GM12878 (cell line): ENCODE data around the gene STK40. TPM values are rescaled to one million over a fixed set of nuclear protein-coding genes. Genes with fewer than 3 reads are reported as not detected.
A peak's percentile ranks its signal among the peaks of the same experiment; 100 is the strongest.

Experiments
- ATAC-seq: fragments of 200-7000 bp; cut with Tn5 transposase; 3 replicates; pipeline ENCODE4 v1.9.1; 2020; ENCODE audit warnings: mild to moderate bottlenecking, moderate library complexity
- BruUV-seq: library from RNA; stranded (reverse); fragments of 400-500 nt; replicated peaks from 2 replicates; lab custom pipeline; 2021; lab: Mats Ljungman, UMichigan
- CTCF ChIA-PET: fragments of 300-600 bp; sonication (Branson Sonifier 250); formaldehyde crosslinking; extraction: SDS; loops from one replicate; lab custom pipeline; 2021; ENCODE audit warnings: inconsistent platforms; lab: Yijun Ruan, JAX
- POLR2A ChIA-PET: fragments of 350-600 bp; formaldehyde crosslinking; extraction: SDS; loops from one replicate; lab custom pipeline; 2021; ENCODE audit warnings: inconsistent platforms; lab: Charles Lee
- RAD21 ChIA-PET: fragments of 300-600 bp; sonication (Branson Sonifier 250); formaldehyde crosslinking; loops from one replicate; lab custom pipeline; 2023; ENCODE audit warnings: antibody characterized with exemption; ENCODE audit not compliant: unreplicated experiment; lab: Charles Lee
- SMC1A ChIA-PET: fragments of 300-600 bp; sonication (Branson Sonifier 250); formaldehyde crosslinking; loops from one replicate; lab custom pipeline; 2023; ENCODE audit not compliant: unreplicated experiment, uncharacterized antibody; lab: Charles Lee
- DNase-seq: peaks from one replicate; pipeline ENCODE4 v3.0.0-alpha.2; 2011; ENCODE audit warnings: low read depth, low spot score
- FAIRE-seq: peaks from 3 replicates; lab custom pipeline; 2011; peaks lifted over from hg19 to GRCh38; lab: Jason Lieb, UNC
- H2AFZ ChIP-seq: 2 replicates; pipeline ENCODE4 v1.6.0; 2011; ENCODE audit warnings: low read depth, low read length, control low read depth; ENCODE audit not compliant: control insufficient read depth
- H3K27ac ChIP-seq: 2 replicates; pipeline ENCODE4 v1.5.1; 2011; ENCODE audit warnings: control low read depth; ENCODE audit not compliant: control insufficient read depth, insufficient read depth
- H3K27me3 ChIP-seq, 2 experiments: replicated peaks in 1 of 2; 2 replicates each; pipeline versions ENCODE4 v1.6.0 to v1.6.1; 2011; ENCODE audit warnings: low read length in 1 of 2; ENCODE audit not compliant: control insufficient read depth in 2 of 2, insufficient read depth in 2 of 2
- H3K36me3 ChIP-seq, 2 experiments: 2 replicates each; pipeline ENCODE4 v1.5.1; 2011; ENCODE audit warnings: low read length in 1 of 2; ENCODE audit not compliant: control insufficient read depth in 2 of 2, insufficient read depth in 2 of 2
- H3K4me1 ChIP-seq: 2 replicates; pipeline ENCODE4 v1.6.1; 2011; ENCODE audit warnings: mild to moderate bottlenecking, low read length, moderate library complexity, mixed read lengths; ENCODE audit not compliant: control insufficient read depth, insufficient read depth
- H3K4me2 ChIP-seq: 2 replicates; pipeline ENCODE4 v1.6.0; 2011; ENCODE audit warnings: control low read depth; ENCODE audit not compliant: control insufficient read depth, insufficient read depth
- H3K4me3 ChIP-seq: fragments of 200-600 bp; sonication (generic); 2 replicates; pipeline ENCODE4 v1.5.1; 2016
- H3K79me2 ChIP-seq: 2 replicates; pipeline ENCODE4 v1.6.0; 2011; ENCODE audit warnings: low read length; ENCODE audit not compliant: control insufficient read depth, insufficient read depth
- H3K9ac ChIP-seq: 2 replicates; pipeline ENCODE4 v1.8.0; 2011; ENCODE audit warnings: low read length, control low read depth, mixed read lengths; ENCODE audit not compliant: control insufficient read depth, insufficient read depth
- H3K9me3 ChIP-seq: replicated peaks from 3 replicates; pipeline ENCODE4 v1.5.1; 2011; ENCODE audit warnings: mild to moderate bottlenecking, low read length; ENCODE audit not compliant: control insufficient read depth, insufficient read depth
- H4K20me1 ChIP-seq: 2 replicates; pipeline ENCODE4 v1.6.0; 2011; ENCODE audit not compliant: control insufficient read depth, insufficient read depth
- BCLAF1 ChIP-seq: fragments of 450-650 bp; IDR thresholded peaks from 2 replicates; pipeline ENCODE4 v1.6.1; 2017; ENCODE audit warnings: antibody characterized with exemption, mild to moderate bottlenecking, moderate library complexity
- CBX5 ChIP-seq: sonication (generic); IDR thresholded peaks from 2 replicates; pipeline ENCODE4 v1.6.1; 2016; ENCODE audit warnings: low read depth, moderate library complexity, mild to moderate bottlenecking, inconsistent platforms
- DPF2 ChIP-seq: fragments of 450-650 bp; IDR thresholded peaks from 2 replicates; pipeline ENCODE4 v1.6.1; 2017; ENCODE audit warnings: mild to moderate bottlenecking
- EP300 ChIP-seq, 2 experiments: fragments of 150-350 bp in 1 of 2; IDR thresholded peaks; 2 replicates each; pipeline ENCODE4 v1.6.1; 2011 to 2012; ENCODE audit warnings: low read depth in 2 of 2, low read length in 2 of 2, borderline replicate concordance in 1 of 2, improper control_type of control experiment in 1 of 2, inconsistent platforms in 1 of 2; ENCODE audit not compliant: control insufficient read depth in 1 of 2
- ETV6 ChIP-seq, 2 experiments: fragments of 450-650 bp in 1 of 2; IDR thresholded peaks in 1 of 2; conservative IDR thresholded peaks in 1 of 2; 2 replicates each; pipeline ENCODE4 v1.6.1; 2014; ENCODE audit warnings: antibody characterized with exemption in 1 of 2, borderline replicate concordance in 1 of 2, low read depth in 1 of 2, mild to moderate bottlenecking in 1 of 2, moderate library complexity in 1 of 2
- JUNB ChIP-seq: IDR thresholded peaks from 2 replicates; pipeline ENCODE4 v1.6.1; 2016; ENCODE audit warnings: antibody characterized with exemption, mild to moderate bottlenecking
- JUND ChIP-seq: IDR thresholded peaks from 2 replicates; pipeline ENCODE4 v1.6.1; 2012; ENCODE audit warnings: low read depth, mild to moderate bottlenecking, low read length, improper control_type of control experiment, moderate library complexity
- NFYA ChIP-seq: IDR thresholded peaks from 2 replicates; pipeline ENCODE4 v1.6.1; 2011; ENCODE audit warnings: low read depth, mild to moderate bottlenecking, low read length, improper control_type of control experiment, borderline replicate concordance
- NKRF ChIP-seq: fragments of 450-650 bp; conservative IDR thresholded peaks from 2 replicates; pipeline ENCODE4 v1.6.1; 2017; ENCODE audit warnings: mild to moderate bottlenecking, moderate library complexity
- POLR2AphosphoS5 ChIP-seq: IDR thresholded peaks from 2 replicates; pipeline ENCODE4 v1.6.1; 2011; ENCODE audit warnings: mild to moderate bottlenecking, low read length, inconsistent platforms
- RB1 ChIP-seq: fragments of 450-650 bp; formaldehyde crosslinking; IDR thresholded peaks from 2 replicates; pipeline ENCODE4 v1.6.1; 2017; ENCODE audit warnings: mild to moderate bottlenecking, borderline replicate concordance
- SMAD5 ChIP-seq: IDR thresholded peaks from 2 replicates; pipeline ENCODE4 v1.6.1; 2016; ENCODE audit warnings: antibody characterized with exemption, low read depth
- SMC3 ChIP-seq: IDR thresholded peaks from 2 replicates; pipeline ENCODE4 v1.6.1; 2011; ENCODE audit warnings: low read length, improper control_type of control experiment, borderline replicate concordance
- SUPT20H ChIP-seq: IDR thresholded peaks from 2 replicates; pipeline ENCODE4 v1.6.1; 2011; ENCODE audit warnings: low read depth, mild to moderate bottlenecking, low read length, moderate library complexity, borderline replicate concordance; ENCODE audit not compliant: control insufficient read depth
- TARDBP ChIP-seq: IDR thresholded peaks from 2 replicates; pipeline ENCODE4 v1.6.1; 2016; ENCODE audit warnings: borderline replicate concordance
- ZSCAN29 ChIP-seq: fragments of 450-650 bp; IDR thresholded peaks from 2 replicates; pipeline ENCODE4 v1.6.1; 2017; ENCODE audit warnings: mild to moderate bottlenecking, moderate library complexity
- WGBS: methylation state at CpG from one replicate; pipeline ENCODE4 v1.1.6; 2016; ENCODE audit warnings: low lambda C conversion rate; ENCODE audit not compliant: insufficient replicate concordance, insufficient coverage; ENCODE audit errors: missing lambda C conversion rate; 5-methylcytosine and 5-hydroxymethylcytosine counted together
- in situ Hi-C: fragments of 300-500 bp; cut with MboI; formaldehyde crosslinking; loops from 9 replicates; pipeline ENCODE4 v1.14.3; 2018; ENCODE audit warnings: mixed read lengths
- intact Hi-C: fragments of 100-400 bp; cut with micrococcal nuclease; formaldehyde crosslinking; loops from one replicate; pipeline ENCODE4 v1.14.2; 2022; ENCODE audit not compliant: unreplicated experiment
- polyA plus RNA-seq, 11 experiments: library from polyadenylated mRNA; depleted of rRNA in 4 of 11; unstranded in 6 of 11; stranded (reverse) in 5 of 11; fragments of >200 nt; fragmentation: Nextera tagmentation in 4 of 11; fragmentation: Illumina TruSeq in 1 of 11; extraction: Ambion mirVana in 4 of 11; extraction: Trizol in 1 of 11; gene quantifications; 1 replicate in 1 of 11; 2 replicates in 10 of 11; pipeline versions ENCODE4 v1.2.1 to v1.2.3, GENCODE V29; 2011 to 2016; ENCODE audit warnings: inconsistent platforms in 2 of 11, missing spikeins in 2 of 11, low read depth in 1 of 11
- total RNA-seq, 4 experiments: library from RNA; depleted of rRNA in 3 of 4; stranded (reverse); fragments of >200 nt in 3 of 4; fragmentation: Illumina TruSeq in 1 of 4; extraction: Trizol in 1 of 4; gene quantifications; 2 replicates each; pipeline versions ENCODE4 v1.2.1 to v1.2.3, GENCODE V29; 2013 to 2021
- TF ChIP-seq, protein P1 (sequence below): fragments of 450-650 bp; IDR thresholded peaks from 2 replicates; pipeline ENCODE4 v1.6.1; 2016; ENCODE audit warnings: mild to moderate bottlenecking

STK40 gene
- total and polyA plus RNA-seq, 10 of the 15 experiments (the other 5 are each of a cell fraction or from before 2014, with no cell fraction given) = 0.27 to 51.0 (median 29.5) TPM

DNA sequence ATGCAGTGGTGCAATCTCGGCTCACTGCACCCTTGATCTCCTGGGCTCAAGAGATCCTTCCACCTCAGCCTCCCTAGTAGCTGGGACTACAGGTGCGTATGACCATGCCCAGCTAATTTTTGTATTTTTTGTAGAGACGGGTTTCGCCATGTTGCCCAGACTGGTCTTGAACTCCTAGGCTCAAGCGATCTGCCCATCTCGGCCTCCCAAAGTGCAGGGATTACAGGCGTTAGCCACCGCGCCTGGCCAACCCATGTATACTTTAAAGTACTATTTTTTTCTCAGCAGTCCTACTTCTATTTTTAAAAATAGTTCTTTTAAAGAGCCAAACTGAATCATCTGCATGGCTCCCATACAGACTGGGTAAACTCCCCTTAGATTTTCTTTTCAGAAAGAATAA is 3.5 kb downstream of the STK40 start (continued):
- TF ChIP-seq SUPT20H (no peak), RB1 (no peak), JUNB (no peak), SMC3 (no peak), EP300 (IDR thresholded peaks at IDR 0.05; ENCODE audit: borderline replicate concordance in 1 of 2, control insufficient read depth in 1 of 2, low read depth in 2 of 2, low read length in 2 of 2) (no peak), DPF2 (no peak), TARDBP (no peak), NFYA (no peak)
- TF ChIP-seq, protein P1, sequence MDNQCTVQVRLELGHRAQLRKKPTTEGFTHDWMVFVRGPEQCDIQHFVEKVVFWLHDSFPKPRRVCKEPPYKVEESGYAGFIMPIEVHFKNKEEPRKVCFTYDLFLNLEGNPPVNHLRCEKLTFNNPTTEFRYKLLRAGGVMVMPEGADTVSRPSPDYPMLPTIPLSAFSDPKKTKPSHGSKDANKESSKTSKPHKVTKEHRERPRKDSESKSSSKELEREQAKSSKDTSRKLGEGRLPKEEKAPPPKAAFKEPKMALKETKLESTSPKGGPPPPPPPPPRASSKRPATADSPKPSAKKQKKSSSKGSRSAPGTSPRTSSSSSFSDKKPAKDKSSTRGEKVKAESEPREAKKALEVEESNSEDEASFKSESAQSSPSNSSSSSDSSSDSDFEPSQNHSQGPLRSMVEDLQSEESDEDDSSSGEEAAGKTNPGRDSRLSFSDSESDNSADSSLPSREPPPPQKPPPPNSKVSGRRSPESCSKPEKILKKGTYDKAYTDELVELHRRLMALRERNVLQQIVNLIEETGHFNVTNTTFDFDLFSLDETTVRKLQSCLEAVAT = no peak

DNA sequence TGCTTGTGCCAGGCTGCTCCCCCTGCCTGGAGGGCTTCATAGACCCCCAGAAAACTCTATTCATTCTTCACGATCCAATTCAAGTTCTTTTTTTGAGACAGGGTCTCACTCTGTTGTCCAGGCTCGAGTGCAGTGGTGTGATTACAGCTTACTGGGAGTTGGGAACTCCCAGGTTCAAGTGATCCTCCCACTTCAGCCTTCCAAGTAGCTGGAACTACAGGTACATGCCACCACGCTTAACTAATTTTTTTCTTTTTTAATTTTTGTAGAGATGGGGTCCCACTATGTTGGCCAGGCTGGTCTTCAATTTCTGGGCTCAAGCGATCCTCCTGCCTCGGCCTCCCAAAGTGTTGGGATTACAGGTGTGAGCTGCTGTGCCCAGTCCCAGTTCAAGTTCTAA is 4.3 kb downstream of the STK40 start:
- H3K27ac ChIP-seq = no peak overlapping the region
- ATAC-seq = no peak
- ChIA-PET RAD21 (no interaction called here), POLR2A (interaction anchor here (0.6 to 4.4 kb wide), 5 partner anchors 14 to 231 kb away, joined by 3 to 44 read pairs (median 3); partner anchors contain the start of gene LSM10), SMC1A (interaction anchor here (0.6 to 1.6 kb wide), 3 partner anchors 12 to 40 kb away, joined by 3 to 4 read pairs (median 3); no protein-coding TSS in a partner anchor), CTCF (interaction anchor here (1.0 to 2.8 kb wide), 4 partner anchors 13 to 43 kb away, joined by 3 to 16 read pairs (median 4); partner anchors contain the start of gene LSM10)
- peak overlapping the region; percentile 22; the same call in 1 of the 2 replicates for H3K4me2 ChIP-seq
- H3K4me3 ChIP-seq = no peak overlapping the region
- no peak for FAIRE-seq
- no TSS peak for BruUV-seq
- intact Hi-C loops = loop anchor here (10.0 kb wide), 2 partner anchors 157 to 227 kb away; partner anchors contain the start of genes MAP7D1 and THRAP3
- H3K9ac ChIP-seq = no peak overlapping the region
- no peaks in the 10 kb centered on the region for H3K27me3 ChIP-seq
- H3K4me1 ChIP-seq = peaks cover 11% of the 10 kb centered on the region
- no peaks in the 10 kb centered on the region for H4K20me1 ChIP-seq
- 85% methylated on average over 5 of the region's 5 CpGs for WGBS
- no peaks in the 10 kb centered on the region; the same call in 2 of the 3 replicates for H3K9me3 ChIP-seq
- no peak overlapping the region for H2AFZ ChIP-seq
- in situ Hi-C loops = no loop called here
- DNase-seq = no peak
- H3K79me2 ChIP-seq = peaks cover 65% of the 10 kb centered on the region
- 0 out of 4 replicates have a peak, but pooled peaks cover 0 to 7% of the 10 kb centered on the region in 2 experiments for H3K36me3 ChIP-seq
- TF ChIP-seq SMAD5 = no peak
- no peak for TF ChIP-seq POLR2AphosphoS5
- no peak for TF ChIP-seq CBX5
- no peak for TF ChIP-seq ETV6 (conservative IDR thresholded peaks at IDR 0.05 in 1 of 2, IDR thresholded peaks at IDR 0.05 in 1 of 2; ENCODE audit: borderline replicate concordance in 1 of 2, low read depth in 1 of 2)
- no peak for TF ChIP-seq NKRF
- TF ChIP-seq RB1 = no peak
- no peak for TF ChIP-seq BCLAF1
- no peak for TF ChIP-seq ZSCAN29
- no peak for TF ChIP-seq JUND
